ENCODE measurements around the gene SPRY4. TPM values are rescaled to one million over a fixed set of nuclear protein-coding genes. Genes with fewer than 3 reads are reported as not detected.

SPRY4 gene
- total and polyA plus RNA-seq, 8 donors, result 1.5 to 6.3 (median 2.9) TPM

DNA sequence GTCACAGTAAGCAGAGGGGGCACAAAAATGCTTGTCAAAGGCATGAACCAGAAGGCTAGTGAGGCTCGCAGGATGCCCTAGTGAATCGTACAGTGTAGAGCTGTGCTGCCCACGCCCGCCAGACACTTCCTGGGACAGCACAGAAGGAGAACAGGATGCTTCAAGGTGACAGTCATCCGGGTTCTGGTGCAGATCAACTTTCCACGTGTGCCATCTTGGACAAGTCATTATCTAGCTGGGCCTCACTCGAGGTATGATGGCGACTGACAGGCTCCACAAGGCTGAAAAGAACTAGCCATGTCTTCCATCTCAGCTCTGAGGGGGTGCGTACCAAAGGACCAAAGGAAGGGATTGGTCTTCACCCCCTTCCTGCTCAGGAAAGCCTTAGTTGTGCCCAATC, 14.0 kb downstream of the SPRY4 start:
- no peak for TF ChIP-seq CTCF (IDR thresholded peaks at IDR 0.05)
- Histone ChIP-seq H3K4me3 (no peak overlapping the region), H3K36me3 (no peaks in the 10 kb centered on the region), H3K9me3 (no peaks in the 10 kb centered on the region), H3K4me1 (no peaks in the 10 kb centered on the region), H3K27ac (no peak overlapping the region), H3K27me3 (no peaks in the 10 kb centered on the region)
- FAIRE-seq (no peak), ATAC-seq (no peak), DNase-seq (no peak)
- intact Hi-C loops (cut with DNase I), result no loop called here
- WGBS, 2 donors, result 73 to 86% methylated on average over 9 of the region's 9 CpGs

GRCh38 chr5:142309747-142310318, 15.0 kb downstream of the SPRY4 start:
- no peak for FAIRE-seq
- intact Hi-C loops (cut with DNase I), result no loop called here
- no peaks in the 10 kb centered on the region for H3K36me3 ChIP-seq
- 71 to 76% methylated on average over 12 of the region's 12 CpGs for WGBS, 2 donors
- no peaks in the 10 kb centered on the region for H3K4me1 ChIP-seq
- ATAC-seq, result no peak
- no peaks in the 10 kb centered on the region for H3K27me3 ChIP-seq
- DNase-seq, result no peak
- H3K9me3 ChIP-seq, result no peaks in the 10 kb centered on the region
- no peak for TF ChIP-seq CTCF (IDR thresholded peaks at IDR 0.05)
- no peak overlapping the region for H3K4me3 ChIP-seq
- H3K27ac ChIP-seq, result no peak overlapping the region

DNA sequence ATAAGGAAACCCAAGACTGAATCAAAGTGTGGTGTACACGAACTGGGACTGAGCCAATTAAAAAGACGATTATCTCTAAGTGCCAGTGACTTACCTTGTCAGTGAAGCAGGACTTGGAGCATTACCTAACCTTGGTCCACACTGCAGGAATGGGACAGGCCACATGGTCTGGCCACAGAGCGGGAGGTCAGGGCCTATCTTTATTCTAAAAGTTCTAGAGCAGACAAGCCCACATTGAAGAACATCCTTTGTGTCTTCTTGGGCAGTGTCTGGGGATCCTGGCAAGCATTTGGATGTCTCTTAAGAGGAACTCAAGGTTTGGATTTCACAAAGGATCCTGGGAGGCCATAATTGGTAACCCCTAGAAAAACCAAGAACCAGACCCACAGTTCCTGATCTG, 16.5 kb downstream of the SPRY4 start:
- intact Hi-C loops (cut with DNase I), result no loop called here
- Histone ChIP-seq H3K9me3 (no peaks in the 10 kb centered on the region), H3K4me3 (no peak overlapping the region), H3K27ac (no peak overlapping the region), H3K4me1 (no peaks in the 10 kb centered on the region), H3K27me3 (no peaks in the 10 kb centered on the region), H3K36me3 (no peaks in the 10 kb centered on the region)
- TF ChIP-seq CTCF (IDR thresholded peaks at IDR 0.05), result no peak
- 60 to 65% methylated on average over 3 of the region's 3 CpGs for WGBS, 2 donors
- DNase-seq, result no peak
- no peak for ATAC-seq
- FAIRE-seq, result no peak

- 82 to 86% methylated on average over 7 of the region's 7 CpGs for WGBS, 2 donors
- FAIRE-seq, result no peak
Measured at GRCh38 chr5:142307146-142307890, 17.5 kb downstream of the SPRY4 start.

More at GRCh38 chr5:142307146-142307890, 17.5 kb downstream of the SPRY4 start:
- Histone ChIP-seq H3K27ac (no peak overlapping the region), H3K4me1 (no peaks in the 10 kb centered on the region), H3K36me3 (no peaks in the 10 kb centered on the region), H3K27me3 (no peaks in the 10 kb centered on the region), H3K9me3 (no peaks in the 10 kb centered on the region), H3K4me3 (no peak overlapping the region)
- no peak for TF ChIP-seq CTCF (IDR thresholded peaks at IDR 0.05)
- intact Hi-C loops (cut with DNase I), result no loop called here
- no peak for ATAC-seq
- no peak for DNase-seq
